B cell (primary cell): ENCODE data around the gene CCDC102A. TPM values are rescaled to one million over a fixed set of nuclear protein-coding genes. Genes with fewer than 3 reads are reported as not detected.

Experiments
- ATAC-seq: fragments of 200-7000 bp; cut with Tn5 transposase; one replicate; pipeline ENCODE4 v1.10.0; 2021; ENCODE audit warnings: low read depth, mild to moderate bottlenecking, moderate number of reproducible peaks, moderate library complexity
- CTCF ChIA-PET: fragments of 350-600 bp; sonication (Branson Sonifier 250); formaldehyde crosslinking; loops from one replicate; lab custom pipeline; 2021; ENCODE audit warnings: antibody characterized with exemption, inconsistent platforms; lab: Charles Lee
- POLR2A ChIA-PET: fragments of 350-600 bp; sonication (Branson Sonifier 250); formaldehyde crosslinking; loops from one replicate; lab custom pipeline; 2021; ENCODE audit warnings: antibody characterized with exemption; lab: Charles Lee
- DNase-seq: peaks from one replicate; pipeline ENCODE4 v3.0.0; 2013
- H2AFZ ChIP-seq: 2 replicates; pipeline ENCODE4 v1.6.1; 2012; ENCODE audit warnings: mild to moderate bottlenecking, low read depth, low read length; ENCODE audit not compliant: insufficient read depth, poor library complexity, severe bottlenecking
- H3K27ac ChIP-seq, 2 donors: 1 replicate in 1 of 2; 2 replicates in 1 of 2; pipeline ENCODE4 v1.5.1; 2012 to 2013; ENCODE audit warnings: low read length in 2 of 2, mild to moderate bottlenecking in 2 of 2, moderate library complexity in 1 of 2
- H3K27me3 ChIP-seq, 4 experiments: fragments of 200-600 bp in 1 of 4; sonication (generic) in 1 of 4; replicated peaks in 1 of 4; 1 replicate in 2 of 4; 2 replicates in 2 of 4; pipeline versions ENCODE4 v1.6.1 to v1.7.0; 2013 to 2016; ENCODE audit warnings: low read length in 3 of 4, mild to moderate bottlenecking in 2 of 4, mixed read lengths in 1 of 4, moderate library complexity in 1 of 4; ENCODE audit not compliant: insufficient read depth in 4 of 4, control insufficient read depth in 3 of 4; ENCODE audit errors: control extremely low read depth in 1 of 4
- H3K36me3 ChIP-seq, 2 experiments: replicated peaks in 1 of 2; 1 replicate in 1 of 2; 2 replicates in 1 of 2; pipeline versions ENCODE4 v1.6.1 to v1.7.1; 2013; ENCODE audit warnings: low read length in 1 of 2; ENCODE audit not compliant: insufficient read depth in 2 of 2, control insufficient read depth in 1 of 2; ENCODE audit errors: control extremely low read depth in 1 of 2, extremely low read depth in 1 of 2
- H3K4me1 ChIP-seq, 2 donors: fragments of 200-600 bp in 1 of 2; sonication (generic) in 1 of 2; 1 replicate in 1 of 2; 2 replicates in 1 of 2; pipeline versions ENCODE4 v1.5.1 to v1.6.1; 2013 to 2017; ENCODE audit warnings: low read length in 2 of 2; ENCODE audit not compliant: control insufficient read depth in 2 of 2, insufficient read depth in 2 of 2
- H3K4me2 ChIP-seq: replicated peaks from 2 replicates; pipeline ENCODE3; 2012; ENCODE audit warnings: mild to moderate bottlenecking, low read depth, low read length; ENCODE audit not compliant: poor library complexity, severe bottlenecking
- H3K4me3 ChIP-seq, 5 experiments: fragments of 200-600 bp in 1 of 5; sonication (generic) in 1 of 5; 1 replicate in 3 of 5; 2 replicates in 2 of 5; pipeline versions ENCODE4 v1.5.1 to v1.7.0; 2011 to 2016; ENCODE audit warnings: low read length in 4 of 5, mild to moderate bottlenecking in 4 of 5, low read depth in 2 of 5, control low read depth in 1 of 5, moderate library complexity in 1 of 5; ENCODE audit not compliant: insufficient read depth in 1 of 5; ENCODE audit errors: control extremely low read depth in 1 of 5, extremely low read depth in 1 of 5
- H3K79me2 ChIP-seq: fragments of 200-600 bp; sonication (generic); one replicate; pipeline ENCODE4 v1.6.0; 2016; ENCODE audit warnings: low read length; ENCODE audit not compliant: control insufficient read depth, insufficient read depth
- H3K9ac ChIP-seq: fragments of 200-600 bp; sonication (generic); 2 replicates; pipeline ENCODE4 v1.6.1; 2017; ENCODE audit warnings: mild to moderate bottlenecking, low read length, moderate library complexity
- H3K9me3 ChIP-seq, 3 donors: one replicate each; pipeline versions ENCODE4 v1.6.1 to v1.7.1; 2013; ENCODE audit warnings: low read length in 2 of 3; ENCODE audit not compliant: control insufficient read depth in 2 of 3, insufficient read depth in 1 of 3; ENCODE audit errors: control extremely low read depth in 1 of 3
- H4K20me1 ChIP-seq: 2 replicates; pipeline ENCODE4 v1.6.0; 2012; ENCODE audit warnings: mild to moderate bottlenecking, low read length; ENCODE audit not compliant: insufficient read depth, control insufficient read depth, poor library complexity, severe bottlenecking
- H3K27ac Mint-ChIP-seq: one replicate; pipeline ENCODE4 v1.8.0; 2021; ENCODE audit warnings: mixed read lengths
- H3K27me3 Mint-ChIP-seq: one replicate; pipeline ENCODE4 v1.8.0; 2021; ENCODE audit warnings: mixed read lengths
- H3K4me1 Mint-ChIP-seq: one replicate; pipeline ENCODE4 v1.8.0; 2021; ENCODE audit warnings: mixed read lengths
- H3K4me3 Mint-ChIP-seq: one replicate; pipeline ENCODE4 v1.8.0; 2021; ENCODE audit warnings: mixed read lengths
- H3K9me3 Mint-ChIP-seq: one replicate; pipeline ENCODE4 v1.8.0; 2022; ENCODE audit warnings: mixed read lengths; ENCODE audit not compliant: insufficient read depth
- CTCF ChIP-seq: fragments of 200-600 bp; IDR thresholded peaks from one replicate; pipeline ENCODE4 v1.8.0; 2022; ENCODE audit warnings: antibody characterized with exemption, mild to moderate bottlenecking
- EZH2 ChIP-seq: IDR thresholded peaks from 2 replicates; pipeline ENCODE4 v1.6.1; 2012; ENCODE audit warnings: borderline replicate concordance, low read depth, mild to moderate bottlenecking, moderate library complexity, low read length; ENCODE audit not compliant: insufficient read depth, poor library complexity, severe bottlenecking
- WGBS: methylation state at CpG from one replicate; pipeline ENCODE4 v1.1.5; 2013; ENCODE audit warnings: missing lambda C conversion rate; ENCODE audit not compliant: insufficient coverage; 5-methylcytosine and 5-hydroxymethylcytosine counted together
- intact Hi-C: fragments of 100-400 bp; cut with micrococcal nuclease; formaldehyde crosslinking; loops from one replicate; pipeline ENCODE4 v1.10.0; 2022
- polyA plus RNA-seq: library from polyadenylated mRNA; depleted of rRNA; stranded (reverse); fragments of >200 nt; gene quantifications from 2 replicates; pipeline ENCODE4 v1.2.3, GENCODE V29; 2012
- total RNA-seq, 2 donors: library from RNA; stranded (reverse); fragments of 120-200 nt in 1 of 2; gene quantifications; 1 replicate in 1 of 2; 2 replicates in 1 of 2; pipeline versions ENCODE4 v1.2.3 to v1.2.4, GENCODE V29; 2013 to 2022

Gene CCDC102A
- total and polyA plus RNA-seq, 2 donors (not counting 1 experiment from before 2014, with no cell fraction given), result 14.5 to 14.7 TPM

GRCh38 chr16:57526498-57526897, 9.9 kb downstream of the CCDC102A start:
- Histone ChIP-seq H4K20me1 (no peaks in the 10 kb centered on the region), H3K4me3 (no peak overlapping the region), H3K9ac (no peak overlapping the region), H3K36me3 (peaks cover 0 to 10% of the 10 kb centered on the region in 2 experiments), H3K4me1 (peaks cover 44 to 64% of the 10 kb centered on the region in 2 donors), H3K4me2 (no peak overlapping the region), H3K27me3 (no peaks in the 10 kb centered on the region), H3K9me3 (peaks cover 0 to 4% (median 0%) of the 10 kb centered on the region in 3 donors), H2AFZ (no peak overlapping the region), H3K27ac (no peak overlapping the region), H3K79me2 (peaks cover 32% of the 10 kb centered on the region)
- H3K27ac Mint-ChIP-seq, result no peak overlapping the region
- H3K9me3 Mint-ChIP-seq, result no peaks in the 10 kb centered on the region
- peaks cover 61% of the 10 kb centered on the region for H3K4me1 Mint-ChIP-seq
- H3K27me3 Mint-ChIP-seq, result no peaks in the 10 kb centered on the region
- DNase-seq, result no peak
- WGBS, result over 99% methylated on average over 6 of the region's 6 CpGs
- intact Hi-C loops, result no loop called here
- POLR2A ChIA-PET, result interaction anchor here (1.1 to 1.9 kb wide), 2 partner anchors 11 to 16 kb away, joined by 3 to 4 read pairs; partner anchors contain the start of genes ADGRG5 and CCDC102A
- no peak for ATAC-seq
- TF ChIP-seq EZH2 (no peak), CTCF (no peak)
- CTCF ChIA-PET, result interaction anchor here (1.0 to 4.1 kb wide), 5 partner anchors 10 to 110 kb away, joined by 3 to 15 read pairs (median 5); partner anchors contain the start of gene CCDC102A
- H3K4me3 Mint-ChIP-seq, result no peak overlapping the region

- Histone ChIP-seq H3K4me1 (peaks cover 36 to 57% of the 10 kb centered on the region in 2 donors), H3K4me3 (no peak overlapping the region), H4K20me1 (no peaks in the 10 kb centered on the region), H2AFZ (no peak overlapping the region), H3K9me3 (peaks cover 0 to 4% (median 0%) of the 10 kb centered on the region in 3 donors), H3K27ac (no peak overlapping the region), H3K79me2 (peaks cover 35% of the 10 kb centered on the region), H3K4me2 (no peak overlapping the region), H3K27me3 (no peaks in the 10 kb centered on the region), H3K36me3 (peaks cover 0 to 10% of the 10 kb centered on the region in 2 experiments), H3K9ac (no peak overlapping the region)
- intact Hi-C loops, result no loop called here
- Mint-ChIP-seq H3K9me3 (no peaks in the 10 kb centered on the region), H3K4me3 (no peak overlapping the region), H3K27ac (no peak overlapping the region), H3K4me1 (peaks cover 57% of the 10 kb centered on the region), H3K27me3 (no peaks in the 10 kb centered on the region)
- DNase-seq (no peak), ATAC-seq (no peak)
- TF ChIP-seq EZH2, result no peak
- TF ChIP-seq CTCF, result no peak
- ChIA-PET POLR2A (interaction anchor here (1.1 to 1.9 kb wide), 2 partner anchors 11 to 17 kb away, joined by 3 to 4 read pairs; partner anchors contain the start of genes ADGRG5 and CCDC102A), CTCF (interaction anchor here (1.0 to 4.1 kb wide), 5 partner anchors 11 to 109 kb away, joined by 3 to 15 read pairs (median 5); partner anchors contain the start of genes CCDC102A and POLR2C)
- WGBS, result 96% methylated on average over 16 of the region's 18 CpGs
These were observed 10.6 kb downstream of the CCDC102A start for GRCh38 chr16:57525761-57526160.
